ENCODE results near the gene DNAJC22. TPM values are rescaled to one million over a fixed set of nuclear protein-coding genes. Genes with fewer than 3 reads are reported as not detected.

Gene DNAJC22
- total RNA-seq, 1 experiment from 2014 or later = not detected

GRCh38 chr12:49340095-49340870, 6.4 kb upstream of the DNAJC22 start:
- H4K20me1 ChIP-seq (ENCODE audit: insufficient read depth, low read depth, low read length) = no peaks in the 10 kb centered on the region
- no peak overlapping the region for H3K9ac ChIP-seq (ENCODE audit: low read length)
- H3K4me1 ChIP-seq (ENCODE audit: low read length) = peaks cover 37% of the 10 kb centered on the region
- no peaks in the 10 kb centered on the region for H3K79me2 ChIP-seq (ENCODE audit: low read length)
- no peak overlapping the region for H3K27ac ChIP-seq (ENCODE audit: low read length)
- DNase-seq = peak; percentile 58
- H3K9me2 ChIP-seq (replicated peaks; ENCODE audit: insufficient read depth, low read length) = no peaks in the 10 kb centered on the region
- no peaks in the 10 kb centered on the region for H3K36me3 ChIP-seq (ENCODE audit: insufficient read depth, low read length)
- H3K9me3 ChIP-seq (ENCODE audit: low read length) = no peaks in the 10 kb centered on the region
- no peak overlapping the region for H3K4me3 ChIP-seq (ENCODE audit: low read length)
- no peak overlapping the region for H2AFZ ChIP-seq (ENCODE audit: low read length)
- no peaks in the 10 kb centered on the region for H3K27me3 ChIP-seq (ENCODE audit: low read length)
- no peak overlapping the region for H3K4me2 ChIP-seq (ENCODE audit: low read depth, low read length, poor library complexity, severe bottlenecking)

- H3K9me2 ChIP-seq (replicated peaks; ENCODE audit: insufficient read depth, low read length) = no peaks in the 10 kb centered on the region
- no peaks in the 10 kb centered on the region for H3K36me3 ChIP-seq (ENCODE audit: insufficient read depth, low read length)
- H4K20me1 ChIP-seq (ENCODE audit: insufficient read depth, low read depth, low read length) = no peaks in the 10 kb centered on the region
- H3K27ac ChIP-seq (ENCODE audit: low read length) = no peak overlapping the region
- no peak overlapping the region for H3K9ac ChIP-seq (ENCODE audit: low read length)
- peaks cover 45% of the 10 kb centered on the region for H3K4me1 ChIP-seq (ENCODE audit: low read length)
- H3K27me3 ChIP-seq (ENCODE audit: low read length) = no peaks in the 10 kb centered on the region
- DNase-seq = no peak
- H3K79me2 ChIP-seq (ENCODE audit: low read length) = no peaks in the 10 kb centered on the region
- H3K4me2 ChIP-seq (ENCODE audit: low read depth, low read length, poor library complexity, severe bottlenecking) = no peak overlapping the region
- H3K9me3 ChIP-seq (ENCODE audit: low read length) = no peaks in the 10 kb centered on the region
- H2AFZ ChIP-seq (ENCODE audit: low read length) = no peak overlapping the region
- no peak overlapping the region for H3K4me3 ChIP-seq (ENCODE audit: low read length)
Measured at GRCh38 chr12:49340971-49341776, 5.5 kb upstream of the DNAJC22 start.

- peak overlapping the region; percentile 96 for H3K4me2 ChIP-seq (ENCODE audit: low read depth, low read length, poor library complexity, severe bottlenecking)
Measured at GRCh38 chr12:49341777-49342065, 5.0 kb upstream of the DNAJC22 start.

DNA sequence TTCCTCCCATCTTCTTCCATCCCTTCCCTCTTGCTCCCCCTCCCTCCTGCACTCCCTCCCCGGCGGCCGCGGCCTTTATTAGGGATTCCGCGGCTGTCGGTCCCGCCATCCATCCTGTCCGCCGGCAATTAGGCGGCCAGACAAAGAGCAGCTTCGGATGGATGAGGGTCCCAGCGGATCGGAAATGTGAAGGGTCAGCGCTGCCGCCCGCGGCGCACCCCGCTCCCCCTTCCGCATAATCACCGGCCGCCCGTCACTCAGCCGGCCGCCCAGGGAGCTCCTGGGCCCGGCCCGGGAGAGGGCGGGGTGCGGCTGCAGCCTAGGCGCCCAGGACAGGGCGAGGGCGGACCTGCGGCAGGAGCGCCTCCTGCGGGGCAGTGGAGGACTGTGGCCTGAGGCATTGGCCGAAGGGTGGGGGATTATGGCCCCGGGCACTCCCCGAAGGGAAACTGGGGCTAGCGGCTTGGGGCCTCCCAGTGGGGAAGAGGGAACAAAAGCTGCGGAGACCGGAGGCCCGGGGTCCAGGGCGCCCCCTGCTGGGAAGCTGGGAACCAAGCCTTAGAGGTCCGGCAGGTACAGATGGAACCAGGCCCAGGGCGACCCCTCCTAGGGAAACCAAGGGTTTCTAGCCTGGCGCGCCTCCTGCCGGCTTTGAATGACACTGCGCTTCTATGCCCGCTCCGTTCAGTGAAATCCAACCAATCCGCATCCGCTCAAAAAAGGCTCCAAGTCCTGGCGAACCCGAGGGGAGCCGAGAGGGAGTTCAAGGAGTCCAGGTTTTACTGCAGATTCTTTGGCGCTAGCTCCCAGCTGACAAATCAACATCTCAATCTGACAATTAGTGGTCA, 4.4 kb upstream of the DNAJC22 start:
- Histone ChIP-seq H3K4me3 (ENCODE audit: low read length) (peak overlapping the region; percentile 69), H3K27ac (ENCODE audit: low read length) (no peak overlapping the region), H3K27me3 (ENCODE audit: low read length) (no peaks in the 10 kb centered on the region), H3K9me2 (replicated peaks; ENCODE audit: insufficient read depth, low read length) (no peaks in the 10 kb centered on the region), H3K4me1 (ENCODE audit: low read length) (peaks cover 55% of the 10 kb centered on the region), H3K4me2 (ENCODE audit: low read depth, low read length, poor library complexity, severe bottlenecking) (peak overlapping the region; percentile 96), H3K79me2 (ENCODE audit: low read length) (no peaks in the 10 kb centered on the region), H4K20me1 (ENCODE audit: insufficient read depth, low read depth, low read length) (peaks cover 6% of the 10 kb centered on the region; the same call in 1 of the 2 replicates), H2AFZ (ENCODE audit: low read length) (peak overlapping the region; percentile 89), H3K9ac (ENCODE audit: low read length) (peak overlapping the region; percentile 64), H3K36me3 (ENCODE audit: insufficient read depth, low read length) (no peaks in the 10 kb centered on the region), H3K9me3 (ENCODE audit: low read length) (no peaks in the 10 kb centered on the region)
- peak; percentile 97 for DNase-seq

More at GRCh38 chr12:49341777-49342065, 5.0 kb upstream of the DNAJC22 start:
- Histone ChIP-seq H3K79me2 (ENCODE audit: low read length) (no peaks in the 10 kb centered on the region), H3K27ac (ENCODE audit: low read length) (no peak overlapping the region), H3K9me2 (replicated peaks; ENCODE audit: insufficient read depth, low read length) (no peaks in the 10 kb centered on the region), H3K4me3 (ENCODE audit: low read length) (no peak overlapping the region), H3K9me3 (ENCODE audit: low read length) (no peaks in the 10 kb centered on the region), H3K4me1 (ENCODE audit: low read length) (peaks cover 51% of the 10 kb centered on the region), H3K36me3 (ENCODE audit: insufficient read depth, low read length) (no peaks in the 10 kb centered on the region), H2AFZ (ENCODE audit: low read length) (no peak overlapping the region), H4K20me1 (ENCODE audit: insufficient read depth, low read depth, low read length) (peaks cover under 1% of the 10 kb centered on the region; the same call in 1 of the 2 replicates), H3K9ac (ENCODE audit: low read length) (no peak overlapping the region), H3K27me3 (ENCODE audit: low read length) (no peaks in the 10 kb centered on the region)
- no peak for DNase-seq

- H3K27me3 ChIP-seq (ENCODE audit: low read length) = no peaks in the 10 kb centered on the region
- peak overlapping the region; percentile 96 for H3K4me2 ChIP-seq (ENCODE audit: low read depth, low read length, poor library complexity, severe bottlenecking)
- DNase-seq = peak; percentile 67
- no peaks in the 10 kb centered on the region for H3K36me3 ChIP-seq (ENCODE audit: insufficient read depth, low read length)
- peak overlapping the region; percentile 69 for H3K4me3 ChIP-seq (ENCODE audit: low read length)
- peak overlapping the region; percentile 89 for H2AFZ ChIP-seq (ENCODE audit: low read length)
- H3K4me1 ChIP-seq (ENCODE audit: low read length) = peaks cover 59% of the 10 kb centered on the region
- H3K79me2 ChIP-seq (ENCODE audit: low read length) = no peaks in the 10 kb centered on the region
- H3K9me2 ChIP-seq (replicated peaks; ENCODE audit: insufficient read depth, low read length) = no peaks in the 10 kb centered on the region
- H3K27ac ChIP-seq (ENCODE audit: low read length) = no peak overlapping the region
- no peaks in the 10 kb centered on the region for H3K9me3 ChIP-seq (ENCODE audit: low read length)
- peak overlapping the region; percentile 64 for H3K9ac ChIP-seq (ENCODE audit: low read length)
- peaks cover 7% of the 10 kb centered on the region; the same call in 1 of the 2 replicates for H4K20me1 ChIP-seq (ENCODE audit: insufficient read depth, low read depth, low read length)
Measured at GRCh38 chr12:49342914-49343731, 3.6 kb upstream of the DNAJC22 start.

DNA sequence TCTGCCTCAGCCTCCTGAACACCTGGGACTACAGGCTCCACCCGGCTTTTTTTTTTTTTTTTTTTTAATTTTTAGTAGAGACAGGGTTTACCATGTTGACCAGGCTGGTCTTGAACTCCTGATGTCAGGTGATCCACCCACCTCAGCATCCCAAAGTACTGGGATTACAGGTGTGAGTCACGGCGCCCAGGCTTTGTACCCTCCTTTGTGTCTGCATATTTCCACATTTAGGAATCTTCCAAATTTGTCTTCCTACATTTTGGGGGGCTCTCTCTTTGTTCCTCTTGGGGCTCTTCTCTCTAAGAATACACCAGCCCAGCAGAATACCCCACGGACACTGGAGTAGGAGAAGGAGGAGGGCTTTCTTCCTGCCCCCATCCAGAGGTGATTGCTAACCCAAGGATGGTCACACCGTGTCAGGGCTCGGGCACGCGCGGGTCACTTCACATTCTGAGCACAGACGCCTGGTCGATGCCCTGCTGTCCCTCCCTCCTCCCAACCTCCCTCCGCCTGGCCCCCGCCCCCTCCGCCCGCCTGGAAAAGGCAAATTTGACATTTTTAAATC, 2.1 kb upstream of the DNAJC22 start:
- no peak for DNase-seq
- Histone ChIP-seq H3K4me2 (ENCODE audit: low read depth, low read length, poor library complexity, severe bottlenecking) (no peak overlapping the region), H3K9ac (ENCODE audit: low read length) (no peak overlapping the region), H3K36me3 (ENCODE audit: insufficient read depth, low read length) (no peaks in the 10 kb centered on the region), H3K4me1 (ENCODE audit: low read length) (peaks cover 59% of the 10 kb centered on the region), H3K27ac (ENCODE audit: low read length) (no peak overlapping the region), H3K79me2 (ENCODE audit: low read length) (no peaks in the 10 kb centered on the region), H3K4me3 (ENCODE audit: low read length) (no peak overlapping the region), H3K9me2 (replicated peaks; ENCODE audit: insufficient read depth, low read length) (no peaks in the 10 kb centered on the region), H3K27me3 (ENCODE audit: low read length) (no peaks in the 10 kb centered on the region), H3K9me3 (ENCODE audit: low read length) (no peaks in the 10 kb centered on the region), H2AFZ (ENCODE audit: low read length) (no peak overlapping the region), H4K20me1 (ENCODE audit: insufficient read depth, low read depth, low read length) (peaks cover 7% of the 10 kb centered on the region; the same call in 1 of the 2 replicates)

GRCh38 chr12:49345051-49345824, 1.4 kb upstream of the DNAJC22 start:
- Histone ChIP-seq H3K36me3 (ENCODE audit: insufficient read depth, low read length) (no peaks in the 10 kb centered on the region), H3K4me2 (ENCODE audit: low read depth, low read length, poor library complexity, severe bottlenecking) (peak overlapping the region; percentile 78), H3K9me2 (replicated peaks; ENCODE audit: insufficient read depth, low read length) (no peaks in the 10 kb centered on the region), H3K27me3 (ENCODE audit: low read length) (no peaks in the 10 kb centered on the region), H3K27ac (ENCODE audit: low read length) (no peak overlapping the region), H2AFZ (ENCODE audit: low read length) (no peak overlapping the region), H3K4me1 (ENCODE audit: low read length) (peaks cover 57% of the 10 kb centered on the region), H3K9ac (ENCODE audit: low read length) (peak overlapping the region; percentile 50), H3K9me3 (ENCODE audit: low read length) (no peaks in the 10 kb centered on the region), H3K79me2 (ENCODE audit: low read length) (no peaks in the 10 kb centered on the region), H3K4me3 (ENCODE audit: low read length) (peak overlapping the region; percentile 62), H4K20me1 (ENCODE audit: insufficient read depth, low read depth, low read length) (peaks cover 7% of the 10 kb centered on the region; the same call in 1 of the 2 replicates)
- peak; percentile 74 for DNase-seq
